HG03442 (cell line): ENCODE data around the gene FBXO46.

Experiments used
- ATAC-seq: cut with Tn5 transposase; IDR thresholded peaks from one replicate; pipeline ENCODE4 v1.9.1; 2021; ENCODE audit warnings: mild to moderate bottlenecking, moderate library complexity; ENCODE audit not compliant: unreplicated experiment

FBXO46 gene

GRCh38 chr19:45730368-45731288 is at the start of gene FBXO46:
Gene FBXO46 (minus strand): TSS chr19:45730896. CDS start chr19:45713495, 17,401 bp downstream.
- ATAC-seq = peak; percentile 89

- no peak for ATAC-seq
These were observed 49.4 kb upstream of the FBXO46 start for GRCh38 chr19:45780146-45780447.

- ATAC-seq = peak; percentile 51
These were observed 48.8 kb upstream of the FBXO46 start for GRCh38 chr19:45779231-45780145.

GRCh38 chr19:45778010-45778661 is 47.4 kb upstream of the FBXO46 start:
- no peak for ATAC-seq

GRCh38 chr19:45777395-45777961 is 46.8 kb upstream of the FBXO46 start:
- no peak for ATAC-seq

- ATAC-seq = no peak
These were observed 44.1 kb upstream of the FBXO46 start for GRCh38 chr19:45774765-45775164.

- no peak for ATAC-seq
These were observed 42.7 kb upstream of the FBXO46 start for GRCh38 chr19:45773384-45773783.

- no peak for ATAC-seq
These were observed 42.2 kb upstream of the FBXO46 start for GRCh38 chr19:45772912-45773311.

- no peak for ATAC-seq
These were observed 41.6 kb upstream of the FBXO46 start for GRCh38 chr19:45772130-45772840.

GRCh38 chr19:45771311-45771933 is 40.7 kb upstream of the FBXO46 start:
- ATAC-seq = no peak

GRCh38 chr19:45770192-45771101 is 39.8 kb upstream of the FBXO46 start:
- ATAC-seq = peak; percentile 46

GRCh38 chr19:45769821-45770191 is 39.1 kb upstream of the FBXO46 start:
- no peak for ATAC-seq

- ATAC-seq = peak; percentile 60
These were observed 38.5 kb upstream of the FBXO46 start, which contains the start of gene SIX5 for GRCh38 chr19:45768984-45769782. Gene SIX5 (minus strand): TSS chr19:45769252. CDS start chr19:45768844, 408 bp downstream.

GRCh38 chr19:45768655-45768983 is 37.9 kb upstream of the FBXO46 start:
- no peak for ATAC-seq

- no peak for ATAC-seq
These were observed 37.4 kb upstream of the FBXO46 start for GRCh38 chr19:45767881-45768654.

GRCh38 chr19:45767410-45767880 is 36.7 kb upstream of the FBXO46 start:
- no peak for ATAC-seq

GRCh38 chr19:45766869-45767346 is 36.2 kb upstream of the FBXO46 start:
- no peak for ATAC-seq
